Measurements from ENCODE around the gene TMEM50A. TPM values are rescaled to one million over a fixed set of nuclear protein-coding genes. Genes with fewer than 3 reads are reported as not detected.

Gene TMEM50A
- 69.8 to 85.4 TPM (median 73.4 TPM) in 5 replicates for total RNA-seq (2022; extraction: Qiagen RNA extraction)

GRCh38 chr1:25338188-25338981, at the start of gene TMEM50A:
TSS of gene TMEM50A (plus strand) at chr1:25338334. CDS start at chr1:25340487, 2,153 bp downstream.

Other genes with a start within 250 kb of the TMEM50A start
- 34.1 to 44.7 TPM (median 35.4 TPM) in 5 replicates for gene SYF2, start 105.8 kb upstream of the TMEM50A start, total RNA-seq (2022; extraction: Qiagen RNA extraction)
- gene RSRP1, start 90.9 kb upstream of the TMEM50A start, total RNA-seq (2022; extraction: Qiagen RNA extraction): 18.9 to 26.0 TPM (median 21.4 TPM) in 5 replicates
- not detected in 5 replicates for gene RHD, start 65.8 kb upstream of the TMEM50A start, total RNA-seq (2022; extraction: Qiagen RNA extraction)
- 0.25 TPM in 1 of 5 replicates, not detected in the others for gene RHCE, start 82.5 kb downstream of the TMEM50A start, total RNA-seq (2022; extraction: Qiagen RNA extraction)
- gene MACO1, start 92.6 kb downstream of the TMEM50A start, total RNA-seq (2022; extraction: Qiagen RNA extraction): 8.0 to 10.8 TPM (median 9.1 TPM) in 5 replicates
- gene LDLRAP1, start 205.3 kb downstream of the TMEM50A start, total RNA-seq (2022; extraction: Qiagen RNA extraction): 8.9 to 10.4 TPM (median 9.4 TPM) in 5 replicates